ENCODE results near the gene RBL1.

RBL1 gene

DNA sequence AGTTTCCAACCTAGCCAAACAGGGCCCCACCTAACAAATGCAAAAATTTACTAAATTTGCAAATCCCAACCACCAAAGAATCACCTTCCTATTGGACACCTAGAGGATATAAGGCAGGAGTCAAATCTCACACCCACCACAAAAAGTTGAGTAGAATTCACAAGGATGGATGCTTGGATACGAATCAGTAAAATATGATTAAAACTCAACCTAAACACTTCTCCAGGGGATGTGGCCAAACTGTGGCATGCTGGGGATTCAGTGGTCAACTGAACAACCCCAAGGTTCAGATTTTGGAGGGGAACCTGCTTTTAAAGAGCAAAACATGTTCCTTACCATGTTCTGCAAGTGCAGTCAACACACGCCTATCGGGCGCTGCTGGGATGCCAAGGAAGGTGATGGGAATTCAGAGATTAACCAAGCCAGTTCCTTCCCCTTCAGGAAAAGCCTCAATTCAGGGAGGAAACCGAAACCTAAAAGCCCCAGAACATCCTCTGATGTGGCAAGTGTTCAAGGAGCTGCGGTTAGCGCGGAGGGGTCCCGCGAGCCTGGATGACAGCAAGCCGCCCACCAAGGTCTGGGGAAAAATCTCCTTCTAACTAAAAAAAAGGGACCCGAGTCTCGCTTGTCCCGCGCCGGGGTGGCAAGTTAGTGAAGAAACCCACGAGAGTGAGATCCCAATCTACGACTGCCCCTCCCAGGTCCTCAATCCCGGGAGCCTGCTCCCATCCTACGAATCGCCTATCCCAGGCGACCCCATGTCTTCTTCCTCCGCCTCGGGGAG lies 145.2 kb downstream of the RBL1 start:
- DNase-seq, result no peak

Measured in NCI-H1105 (cell line).